ENCODE measurements around the gene TOM1L2. TPM values are rescaled to one million over a fixed set of nuclear protein-coding genes. Genes with fewer than 3 reads are reported as not detected.

Gene TOM1L2
- total RNA-seq, 4 donors from 2014 or later = 55.5 to 118 (median 73.3) TPM

GRCh38 chr17:18017958-18018357, 45.8 kb upstream of the TOM1L2 start:
- Histone ChIP-seq H3K4me3 (no peak overlapping the region), H3K9me3 (no peaks in the 10 kb centered on the region), H3K4me1 (peaks cover 0 to 10% (median 0%) of the 10 kb centered on the region in 3 donors), H3K27ac (no peak overlapping the region), H3K36me3 (peaks cover 3 to 72% (median 4%) of the 10 kb centered on the region in 3 donors), H3K27me3 (no peaks in the 10 kb centered on the region)
- intact Hi-C loops (cut with DNase I) = loop anchor here (10.0 kb wide), 1 partner anchor 123 kb away; no protein-coding TSS in a partner anchor
- WGBS, 2 donors = 61 to 72% methylated on average over 3 of the region's 3 CpGs
- no peak for DNase-seq
- TF ChIP-seq POLR2A (IDR thresholded peaks at IDR 0.05) (no peak), CTCF (IDR thresholded peaks at IDR 0.05) (no peak)

- intact Hi-C loops (cut with DNase I) = loop anchor here (10.0 kb wide), 1 partner anchor 122 kb away; no protein-coding TSS in a partner anchor
- Histone ChIP-seq H3K27me3 (no peaks in the 10 kb centered on the region), H3K36me3 (peaks cover 3 to 63% (median 4%) of the 10 kb centered on the region in 3 donors), H3K4me1 (peaks cover 0 to 10% (median 0%) of the 10 kb centered on the region in 3 donors), H3K4me3 (no peak overlapping the region), H3K27ac (no peak overlapping the region), H3K9me3 (no peaks in the 10 kb centered on the region)
- 88 to 91% methylated on average over 12 of the region's 12 CpGs for WGBS, 2 donors
- TF ChIP-seq POLR2A (IDR thresholded peaks at IDR 0.05) = no peak
- TF ChIP-seq CTCF (IDR thresholded peaks at IDR 0.05) = no peak
- no peak for DNase-seq
Measured at GRCh38 chr17:18016426-18016825, 44.2 kb upstream of the TOM1L2 start.

- Histone ChIP-seq H3K27me3 (no peaks in the 10 kb centered on the region), H3K27ac (no peak overlapping the region), H3K9me3 (peaks cover 0 to 3% (median 0%) of the 10 kb centered on the region in 3 donors), H3K36me3 (peaks cover 3 to 61% (median 4%) of the 10 kb centered on the region in 3 donors), H3K4me3 (no peak overlapping the region), H3K4me1 (peaks cover 0 to 10% (median 0%) of the 10 kb centered on the region in 3 donors)
- no peak for DNase-seq
- intact Hi-C loops (cut with DNase I) = loop anchor here (10.0 kb wide), 1 partner anchor 121 kb away; no protein-coding TSS in a partner anchor
- TF ChIP-seq CTCF (IDR thresholded peaks at IDR 0.05) = no peak
- TF ChIP-seq POLR2A (IDR thresholded peaks at IDR 0.05) = no peak
- WGBS, 2 donors = 90 to 93% methylated on average over 2 to 5 of the region's 5 CpGs
Measured at GRCh38 chr17:18015593-18015992, 43.4 kb upstream of the TOM1L2 start.

GRCh38 chr17:18014006-18014405, 41.8 kb upstream of the TOM1L2 start:
- Histone ChIP-seq H3K4me1 (no peaks in the 10 kb centered on the region), H3K4me3 (no peak overlapping the region), H3K27ac (no peak overlapping the region), H3K36me3 (peaks cover 3 to 67% (median 4%) of the 10 kb centered on the region in 3 donors), H3K9me3 (peaks cover 0 to 5% (median 0%) of the 10 kb centered on the region in 3 donors), H3K27me3 (no peaks in the 10 kb centered on the region)
- TF ChIP-seq CTCF (IDR thresholded peaks at IDR 0.05) (no peak), POLR2A (IDR thresholded peaks at IDR 0.05) (no peak)
- intact Hi-C loops (cut with DNase I) = loop anchor here (10.0 kb wide), 1 partner anchor 119 kb away; no protein-coding TSS in a partner anchor
- no peak for DNase-seq
- WGBS, 2 donors = 70 to 88% methylated on average over 3 to 4 of the region's 6 CpGs

- TF ChIP-seq CTCF (IDR thresholded peaks at IDR 0.05) (no peak), POLR2A (IDR thresholded peaks at IDR 0.05) (no peak)
Measured at GRCh38 chr17:18011286-18011685, 39.1 kb upstream of the TOM1L2 start.

More at GRCh38 chr17:18011286-18011685, 39.1 kb upstream of the TOM1L2 start:
- WGBS, 2 donors = 88 to 100% methylated on average over 2 to 5 of the region's 5 CpGs
- no peak for DNase-seq
- Histone ChIP-seq H3K27ac (no peak overlapping the region), H3K27me3 (no peaks in the 10 kb centered on the region), H3K4me1 (no peaks in the 10 kb centered on the region), H3K4me3 (no peak overlapping the region), H3K9me3 (peaks cover 0 to 5% (median 0%) of the 10 kb centered on the region in 3 donors), H3K36me3 (peaks cover 3 to 69% (median 7%) of the 10 kb centered on the region in 3 donors)
- intact Hi-C loops (cut with DNase I) = loop anchor here (10.0 kb wide), 1 partner anchor 116 kb away; no protein-coding TSS in a partner anchor
